Activated CD4-positive, CD25-positive, alpha-beta regulatory T cell treated with anti-CD3 and anti-CD28 coated beads, Interleukin-2, amount 50 U/mL, for 16 hours (primary cell): Measurements from ENCODE around the gene DARS1.
A peak's percentile ranks its signal among the peaks of the same experiment; 100 is the strongest.

Experiments used
- DNase-seq: peaks from one replicate; pipeline ENCODE4 v3.0.0-alpha.2; 2020; ENCODE audit warnings: low read depth, low spot score

The DARS1 gene

GRCh38 chr2:136016427-136016826, 31.0 kb upstream of the DARS1 start:
- DNase-seq = no peak

- DNase-seq = no peak
Observed at GRCh38 chr2:136015699-136016098, 30.3 kb upstream of the DARS1 start.

- DNase-seq = no peak
Observed at GRCh38 chr2:136014411-136014810, 29.0 kb upstream of the DARS1 start.

GRCh38 chr2:136013955-136014354, 28.5 kb upstream of the DARS1 start:
- no peak for DNase-seq

GRCh38 chr2:136013136-136013685, 27.8 kb upstream of the DARS1 start:
- no peak for DNase-seq

- DNase-seq = no peak
Observed at GRCh38 chr2:136012315-136012714, 26.9 kb upstream of the DARS1 start.

GRCh38 chr2:136010126-136010525, 24.7 kb upstream of the DARS1 start:
- no peak for DNase-seq

- peak; percentile 6 for DNase-seq
Observed at GRCh38 chr2:136008205-136008865, 22.9 kb upstream of the DARS1 start.

GRCh38 chr2:136006658-136007057, 21.2 kb upstream of the DARS1 start:
- no peak for DNase-seq

GRCh38 chr2:136005462-136006196, 20.2 kb upstream of the DARS1 start:
- no peak for DNase-seq

GRCh38 chr2:136004965-136005364, 19.5 kb upstream of the DARS1 start:
- no peak for DNase-seq

- no peak for DNase-seq
Observed at GRCh38 chr2:136001131-136001530, 15.7 kb upstream of the DARS1 start.

- no peak for DNase-seq
Observed at GRCh38 chr2:136000502-136000901, 15.1 kb upstream of the DARS1 start.

- DNase-seq = no peak
Observed at GRCh38 chr2:135999899-136000298, 14.5 kb upstream of the DARS1 start.

GRCh38 chr2:135998879-135999278, 13.5 kb upstream of the DARS1 start:
- DNase-seq = no peak

GRCh38 chr2:135997380-135997779, 12.0 kb upstream of the DARS1 start:
- no peak for DNase-seq

- DNase-seq = no peak
Observed at GRCh38 chr2:135996304-135996703, 10.9 kb upstream of the DARS1 start.

GRCh38 chr2:135994281-135994680, 8.9 kb upstream of the DARS1 start:
- no peak for DNase-seq

- no peak for DNase-seq
Observed at GRCh38 chr2:135993421-135993820, 8.0 kb upstream of the DARS1 start.

GRCh38 chr2:135991861-135992260, 6.4 kb upstream of the DARS1 start:
- no peak for DNase-seq

GRCh38 chr2:135987441-135987840, 2.0 kb upstream of the DARS1 start:
- no peak for DNase-seq

- no peak for DNase-seq
Observed at GRCh38 chr2:135986507-135986906, 1.1 kb upstream of the DARS1 start.

GRCh38 chr2:135985826-135986393, 484 bp upstream of the DARS1 start:
- peak; percentile 37 for DNase-seq
